Mucosa of descending colon (tissue), 3 donors: ENCODE data around the gene TGFB3. TPM values are rescaled to one million over a fixed set of nuclear protein-coding genes. Genes with fewer than 3 reads are reported as not detected.
A peak's percentile ranks its signal among the peaks of the same experiment; 100 is the strongest.

ENCODE experiments used
- ATAC-seq: fragments of 200-7000 bp; cut with Tn5 transposase; one replicate; pipeline ENCODE4 v1.9.1; 2020; ENCODE audit warnings: mild to moderate bottlenecking, moderate library complexity
- DNase-seq, 3 donors: peaks; one replicate each; pipeline ENCODE4 v3.0.0-alpha.2; 2020
- H3K36me3 ChIP-seq: fragments of 200-600 bp; one replicate; pipeline ENCODE4 v1.8.0; 2021; ENCODE audit warnings: low read depth, mild to moderate bottlenecking
- H3K4me1 ChIP-seq: fragments of 200-600 bp; one replicate; pipeline ENCODE4 v1.8.0; 2021; ENCODE audit warnings: low read depth, mild to moderate bottlenecking
- H3K4me3 ChIP-seq: fragments of 200-600 bp; one replicate; pipeline ENCODE4 v1.8.0; 2021; ENCODE audit warnings: mild to moderate bottlenecking
- H3K9me3 ChIP-seq: fragments of 200-600 bp; one replicate; pipeline ENCODE4 v1.8.0; 2021; ENCODE audit warnings: mild to moderate bottlenecking
- intact Hi-C, 2 donors: fragments of 100-400 bp; cut with DNase I in 1 of 2; cut with micrococcal nuclease in 1 of 2; formaldehyde crosslinking; loops; one replicate each; pipeline versions ENCODE4 v1.11.0 to v1.11.1; 2022; cut with DNase I, micrococcal nuclease
- total RNA-seq, 3 donors: library from RNA; stranded (reverse); fragmentation: NEBNext Ultra II Directional in 2 of 3; extraction: Animal tissue kit (Norgen Biotek cat#: 25700) in 2 of 3; gene quantifications; one replicate each; pipeline versions ENCODE4 v1.2.1 to v1.2.4, GENCODE V29; 2021 to 2023
- TF ChIP-seq, protein P1 (sequence below): fragments of 200-600 bp; IDR thresholded peaks from one replicate; pipeline ENCODE4 v1.8.0; 2022; ENCODE audit warnings: antibody characterized with exemption, mild to moderate bottlenecking
- donor health status: DM: no; HTN: no; CAD: no; lungs with moderate emphysema.
- donor health status: DM: no; HTN: no; CAD: no.
- donor health status: DM: no; HTN: yes; CAD: no.

Gene TGFB3
- total RNA-seq, 3 donors from 2014 or later = 5.2 to 13.0 (median 5.7) TPM

DNA sequence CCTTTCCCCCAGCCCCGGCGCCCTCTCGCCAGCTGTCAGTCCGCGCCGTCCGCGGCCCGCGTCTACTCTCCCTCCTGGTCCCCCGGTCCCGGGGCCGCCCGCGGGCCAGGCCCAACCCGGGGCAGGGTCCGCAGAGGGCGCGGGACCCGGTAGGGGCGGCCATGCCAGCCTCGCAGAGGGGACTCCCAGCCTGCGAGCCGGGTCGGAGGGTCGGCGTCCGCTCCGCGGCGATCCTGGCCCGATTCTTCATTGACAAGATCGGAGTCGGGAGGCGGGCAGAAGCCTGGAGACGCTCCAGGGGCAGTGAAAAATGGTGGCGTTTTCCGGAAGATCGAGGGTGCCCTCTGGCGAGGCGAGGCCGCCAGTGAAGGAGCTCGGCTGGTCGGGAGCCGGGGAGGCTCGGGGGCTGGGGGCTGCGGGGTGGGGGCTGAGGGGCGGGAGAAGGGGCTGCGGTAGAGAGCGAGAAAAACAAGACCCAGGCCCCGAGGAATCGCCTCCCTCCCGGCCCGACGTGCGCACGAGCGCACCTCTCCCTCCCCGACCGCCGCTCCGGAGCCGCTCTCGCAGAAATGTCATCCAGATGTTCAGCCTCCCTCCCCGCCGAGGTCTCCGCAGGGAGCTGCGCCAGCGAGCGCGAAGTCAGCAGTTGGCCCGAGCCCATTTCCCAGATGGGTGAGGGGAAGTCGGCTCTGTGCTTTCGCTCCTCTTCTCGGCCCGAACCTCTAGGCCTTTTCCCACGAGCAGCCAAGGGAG is 647 bp upstream of the TGFB3 start:
- peaks cover 5% of the 10 kb centered on the region for H3K4me1 ChIP-seq
- intact Hi-C loops = loop anchor here (5.0 to 10.0 kb wide), 3 partner anchors 70 to 278 kb away; no protein-coding TSS in a partner anchor
- TF ChIP-seq, protein P1, sequence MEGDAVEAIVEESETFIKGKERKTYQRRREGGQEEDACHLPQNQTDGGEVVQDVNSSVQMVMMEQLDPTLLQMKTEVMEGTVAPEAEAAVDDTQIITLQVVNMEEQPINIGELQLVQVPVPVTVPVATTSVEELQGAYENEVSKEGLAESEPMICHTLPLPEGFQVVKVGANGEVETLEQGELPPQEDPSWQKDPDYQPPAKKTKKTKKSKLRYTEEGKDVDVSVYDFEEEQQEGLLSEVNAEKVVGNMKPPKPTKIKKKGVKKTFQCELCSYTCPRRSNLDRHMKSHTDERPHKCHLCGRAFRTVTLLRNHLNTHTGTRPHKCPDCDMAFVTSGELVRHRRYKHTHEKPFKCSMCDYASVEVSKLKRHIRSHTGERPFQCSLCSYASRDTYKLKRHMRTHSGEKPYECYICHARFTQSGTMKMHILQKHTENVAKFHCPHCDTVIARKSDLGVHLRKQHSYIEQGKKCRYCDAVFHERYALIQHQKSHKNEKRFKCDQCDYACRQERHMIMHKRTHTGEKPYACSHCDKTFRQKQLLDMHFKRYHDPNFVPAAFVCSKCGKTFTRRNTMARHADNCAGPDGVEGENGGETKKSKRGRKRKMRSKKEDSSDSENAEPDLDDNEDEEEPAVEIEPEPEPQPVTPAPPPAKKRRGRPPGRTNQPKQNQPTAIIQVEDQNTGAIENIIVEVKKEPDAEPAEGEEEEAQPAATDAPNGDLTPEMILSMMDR = peak; percentile 47

DNA sequence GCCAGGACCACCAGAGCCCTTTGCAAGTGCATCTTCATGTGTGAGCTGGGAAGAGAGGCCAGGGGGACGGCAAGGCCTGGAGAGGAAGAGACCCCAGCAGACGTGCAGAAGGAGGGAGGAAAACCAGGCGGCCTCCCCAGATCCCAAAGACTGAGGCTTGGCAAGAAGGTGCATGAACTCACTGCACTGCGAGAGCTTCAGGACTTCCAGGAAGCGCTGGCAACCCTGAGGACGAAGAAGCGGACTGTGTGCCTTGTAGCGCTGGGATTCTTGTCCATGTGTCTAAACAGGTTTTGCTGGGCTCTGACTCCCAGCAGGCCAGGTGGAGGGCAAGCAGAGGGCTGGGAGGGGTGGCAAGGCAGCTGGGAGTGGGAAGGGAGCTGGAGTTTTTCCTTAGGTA is 939 bp downstream of the TGFB3 start:
- DNase-seq = no peak

More for the DNA sequence above, 647 bp upstream of the TGFB3 start:
- Histone ChIP-seq H3K36me3 (no peaks in the 10 kb centered on the region), H3K9me3 (no peaks in the 10 kb centered on the region), H3K4me3 (peak overlapping the region; percentile 43)
- DNase-seq = peak; percentile 84 to 90 (median 90)
- peak; percentile 82 for ATAC-seq

DNA sequence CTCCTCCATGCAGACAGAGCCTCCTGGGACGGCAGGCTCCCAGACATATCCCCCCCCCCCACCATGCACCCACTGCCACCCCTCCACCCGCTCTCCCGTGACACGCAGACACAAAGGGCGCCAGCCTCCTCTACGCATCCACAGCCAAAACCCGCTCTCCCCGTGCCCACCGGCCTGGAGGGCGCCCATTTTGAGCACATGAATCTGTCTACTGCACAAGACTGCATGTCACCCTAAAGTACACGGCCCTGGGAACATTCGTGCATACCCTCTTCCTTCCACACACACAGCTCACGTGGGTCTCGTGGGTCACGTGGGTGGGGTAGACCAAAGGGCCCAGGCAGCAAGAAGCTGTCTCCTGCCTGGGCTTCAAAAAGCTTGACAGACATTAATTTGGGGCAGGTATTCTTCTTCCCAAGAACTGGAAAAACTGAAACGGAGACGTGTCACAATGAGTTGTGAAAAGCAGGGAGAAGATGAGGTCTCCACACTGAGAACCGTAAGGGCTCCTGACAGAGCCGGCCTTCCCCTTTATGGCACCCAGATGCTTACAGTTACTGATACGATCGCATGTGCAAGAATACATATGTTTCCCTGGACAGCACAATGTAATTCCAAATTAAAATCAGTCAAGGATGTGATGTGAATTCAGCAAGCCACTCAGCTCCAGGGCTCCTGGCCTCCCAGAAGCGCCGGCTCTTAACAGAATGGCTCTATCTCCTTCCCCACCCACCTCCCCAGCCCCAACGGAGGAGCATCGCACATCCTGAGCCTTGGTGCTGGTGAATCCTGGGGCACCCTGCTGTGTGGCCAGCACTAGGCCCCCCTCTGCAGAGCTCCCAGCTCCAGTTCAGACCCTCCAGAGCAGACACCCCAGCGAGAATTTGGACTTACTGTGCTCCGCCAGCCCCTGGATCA is 1.9 kb downstream of the TGFB3 start:
- peak in 1 of 3 donors; percentile 54 for DNase-seq
- no peak overlapping the region for H3K4me3 ChIP-seq
- H3K9me3 ChIP-seq = no peaks in the 10 kb centered on the region
- no peak for ATAC-seq
- no peaks in the 10 kb centered on the region for H3K36me3 ChIP-seq
- intact Hi-C loops = loop anchor here (5.0 to 10.0 kb wide), 3 partner anchors 68 to 275 kb away; no protein-coding TSS in a partner anchor
- TF ChIP-seq, protein P1 = no peak
- H3K4me1 ChIP-seq = no peaks in the 10 kb centered on the region

More for the DNA sequence above, 939 bp downstream of the TGFB3 start:
- no peaks in the 10 kb centered on the region for H3K36me3 ChIP-seq
- H3K4me1 ChIP-seq = no peaks in the 10 kb centered on the region
- H3K4me3 ChIP-seq = no peak overlapping the region
- no peak for ATAC-seq
- intact Hi-C loops = loop anchor here (5.0 to 10.0 kb wide), 3 partner anchors 69 to 276 kb away; no protein-coding TSS in a partner anchor
- TF ChIP-seq, protein P1 = no peak
- H3K9me3 ChIP-seq = no peaks in the 10 kb centered on the region

DNA sequence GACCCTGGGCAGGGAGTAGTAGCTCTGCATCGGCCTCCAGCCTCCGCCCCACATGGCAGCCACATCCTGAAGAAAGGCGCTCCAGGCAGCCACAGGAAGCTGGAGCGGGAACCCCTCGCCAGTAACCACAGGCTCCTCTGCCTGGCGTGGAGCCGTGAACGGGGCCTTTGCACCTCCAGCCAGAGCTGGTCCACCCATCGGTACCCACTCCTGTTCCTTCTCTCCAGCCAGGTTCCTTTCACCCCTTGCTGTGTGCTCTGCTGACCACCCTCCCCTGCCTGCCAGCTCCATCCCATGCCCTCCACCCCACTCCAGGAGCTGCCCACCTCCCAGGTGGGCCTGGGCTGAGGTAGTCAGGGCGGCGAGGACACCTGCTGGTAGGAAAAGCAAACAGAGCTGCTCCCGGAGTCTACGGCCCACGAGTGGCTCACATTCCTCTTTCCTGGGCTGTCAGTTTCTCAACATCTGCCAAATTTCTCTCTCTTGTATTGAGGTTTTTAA is 2.7 kb downstream of the TGFB3 start:
- intact Hi-C loops = no loop called here
- Histone ChIP-seq H3K4me3 (no peak overlapping the region), H3K36me3 (no peaks in the 10 kb centered on the region), H3K9me3 (no peaks in the 10 kb centered on the region), H3K4me1 (no peaks in the 10 kb centered on the region)
- TF ChIP-seq, protein P1 = no peak
- ATAC-seq = no peak
- peak; percentile 35 to 51 (median 41) for DNase-seq

DNA sequence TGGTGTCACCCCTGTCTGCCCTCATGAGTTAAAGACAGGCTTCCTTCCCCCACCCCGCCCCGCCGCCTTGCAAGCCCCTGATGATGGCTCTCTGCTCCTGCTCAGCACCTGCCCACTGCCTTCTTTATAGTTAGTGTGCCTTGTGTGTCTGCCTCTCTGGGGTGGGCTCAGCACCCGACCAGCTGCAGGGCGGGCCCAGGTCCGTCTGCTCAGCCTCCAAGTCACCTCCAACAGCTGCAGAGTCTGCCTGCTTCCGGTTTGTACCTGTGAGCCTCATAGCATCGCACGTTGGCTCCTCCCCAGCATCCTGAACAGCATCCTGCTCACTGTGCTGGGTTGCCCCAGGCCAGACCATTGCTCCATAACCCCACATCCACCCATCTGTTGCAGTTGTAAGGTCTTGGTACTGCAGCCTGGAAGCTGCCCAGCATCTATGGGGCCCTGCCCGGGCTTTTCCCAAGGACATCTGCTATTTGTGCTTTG is 3.5 kb downstream of the TGFB3 start:
- Histone ChIP-seq H3K36me3 (no peaks in the 10 kb centered on the region), H3K9me3 (no peaks in the 10 kb centered on the region), H3K4me1 (no peaks in the 10 kb centered on the region), H3K4me3 (no peak overlapping the region)
- peak in 2 of 3 donors; percentile 39 to 68 for DNase-seq
- ATAC-seq = peak; percentile 30
- intact Hi-C loops = no loop called here
- TF ChIP-seq, protein P1 = no peak
